Ishikawa (cell line): ENCODE measurements around the gene EMX1.

ENCODE experiments used
- CEBPB ChIP-seq: IDR thresholded peaks from 2 replicates; pipeline ENCODE4 v1.6.1; 2012
- CREB1 ChIP-seq: IDR thresholded peaks from 2 replicates; pipeline ENCODE4 v1.6.1; 2012; ENCODE audit warnings: low read depth
- EP300 ChIP-seq: IDR thresholded peaks from 2 replicates; pipeline ENCODE4 v1.6.1; 2012; ENCODE audit warnings: borderline replicate concordance
- FOXM1 ChIP-seq: IDR thresholded peaks from 2 replicates; pipeline ENCODE4 v1.6.1; 2012; ENCODE audit warnings: low read depth, borderline replicate concordance
- MAX ChIP-seq: IDR thresholded peaks from 2 replicates; pipeline ENCODE4 v1.6.1; 2012
- NFIC ChIP-seq: IDR thresholded peaks from 2 replicates; pipeline ENCODE4 v1.6.1; 2012
- RAD21 ChIP-seq: IDR thresholded peaks from 2 replicates; pipeline ENCODE4 v1.6.1; 2012; ENCODE audit warnings: low read depth
- REST ChIP-seq: IDR thresholded peaks from 2 replicates; pipeline ENCODE4 v1.6.1; 2012; ENCODE audit warnings: low read depth, mild to moderate bottlenecking
- TAF1 ChIP-seq: IDR thresholded peaks from 2 replicates; pipeline ENCODE4 v1.6.1; 2012; ENCODE audit warnings: low read depth, mild to moderate bottlenecking
- TCF12 ChIP-seq: IDR thresholded peaks from 2 replicates; pipeline ENCODE4 v1.6.1; 2012; ENCODE audit warnings: low read depth
- YY1 ChIP-seq: IDR thresholded peaks from 2 replicates; pipeline ENCODE4 v1.6.1; 2012; ENCODE audit warnings: low read depth

- TF ChIP-seq MAX (no peak), YY1 (no peak), FOXM1 (no peak), EP300 (no peak), RAD21 (no peak), CEBPB (no peak), REST (no peak), NFIC (no peak), TCF12 (no peak), TAF1 (no peak), CREB1 (no peak)
Measured at GRCh38 chr2:72933207-72933606, 15.9 kb downstream of the EMX1 start.
